22Rv1 (cell line): Measurements from ENCODE around the gene SYNE1.

Experiments used
- H3K27ac ChIP-seq: fragments of 450-650 bp; 2 replicates; pipeline ENCODE4 v1.5.1; 2017
- CTCF ChIP-seq: fragments of 450-650 bp; IDR thresholded peaks from 2 replicates; pipeline ENCODE4 v1.5.1; 2017; ENCODE audit warnings: mild to moderate bottlenecking
- ZFX ChIP-seq: fragments of 450-650 bp; IDR thresholded peaks from 2 replicates; pipeline ENCODE4 v1.6.1; 2017; ENCODE audit warnings: antibody characterized with exemption, borderline replicate concordance

The SYNE1 gene

GRCh38 chr6:152170313-152170701, 466.9 kb downstream of the SYNE1 start:
- TF ChIP-seq ZFX = no peak
- no peak for TF ChIP-seq CTCF
- no peak overlapping the region for H3K27ac ChIP-seq

- H3K27ac ChIP-seq = no peak overlapping the region
- TF ChIP-seq CTCF (no peak), ZFX (no peak)
Measured at GRCh38 chr6:152167641-152168603, 469.2 kb downstream of the SYNE1 start.

DNA sequence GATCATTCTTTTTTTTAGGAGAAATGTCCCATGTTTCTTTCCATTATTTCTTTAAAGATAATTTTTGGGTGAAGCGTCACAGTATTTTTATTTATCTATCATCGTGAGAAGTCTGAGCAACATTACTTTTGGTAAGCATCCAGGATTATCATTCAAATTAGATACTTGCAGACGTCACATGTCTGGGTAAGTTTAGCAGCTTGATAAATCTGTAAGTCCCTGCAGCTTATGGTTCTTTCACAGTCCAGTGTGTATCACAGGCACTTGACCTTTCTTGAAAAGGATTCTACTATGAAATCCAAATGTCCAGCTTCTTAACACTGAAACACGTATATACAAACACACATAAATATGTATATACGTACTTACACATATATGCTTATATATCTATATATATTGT, 470.3 kb downstream of the SYNE1 start:
- TF ChIP-seq ZFX (no peak), CTCF (no peak)

GRCh38 chr6:152166497-152166896, 470.7 kb downstream of the SYNE1 start:
- no peak for TF ChIP-seq ZFX
- no peak overlapping the region for H3K27ac ChIP-seq

More for the DNA sequence above, 470.3 kb downstream of the SYNE1 start:
- no peak overlapping the region for H3K27ac ChIP-seq

DNA sequence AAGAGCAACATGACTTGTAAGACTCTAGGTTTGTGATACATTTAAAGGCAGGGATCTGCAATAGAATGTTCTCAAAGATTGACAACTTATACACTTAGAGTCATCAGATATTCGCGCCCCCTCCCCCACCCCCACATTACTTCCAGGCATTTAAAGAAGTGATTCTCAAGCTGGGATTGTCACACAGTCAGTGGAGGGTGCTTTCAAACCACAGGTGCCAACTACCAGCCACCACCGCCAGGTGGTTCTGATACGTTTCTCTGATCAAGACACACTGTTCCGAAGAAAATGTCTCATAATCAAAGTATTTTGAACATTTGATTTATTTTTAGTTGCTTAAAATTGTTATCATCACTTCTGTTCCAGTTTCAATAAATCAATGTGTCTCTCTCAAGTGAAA, 472.2 kb downstream of the SYNE1 start:
- TF ChIP-seq CTCF (no peak), ZFX (no peak)
- no peak overlapping the region for H3K27ac ChIP-seq

GRCh38 chr6:152161501-152161900, 475.7 kb downstream of the SYNE1 start:
- H3K27ac ChIP-seq = no peak overlapping the region
- no peak for TF ChIP-seq CTCF
- TF ChIP-seq ZFX = no peak

DNA sequence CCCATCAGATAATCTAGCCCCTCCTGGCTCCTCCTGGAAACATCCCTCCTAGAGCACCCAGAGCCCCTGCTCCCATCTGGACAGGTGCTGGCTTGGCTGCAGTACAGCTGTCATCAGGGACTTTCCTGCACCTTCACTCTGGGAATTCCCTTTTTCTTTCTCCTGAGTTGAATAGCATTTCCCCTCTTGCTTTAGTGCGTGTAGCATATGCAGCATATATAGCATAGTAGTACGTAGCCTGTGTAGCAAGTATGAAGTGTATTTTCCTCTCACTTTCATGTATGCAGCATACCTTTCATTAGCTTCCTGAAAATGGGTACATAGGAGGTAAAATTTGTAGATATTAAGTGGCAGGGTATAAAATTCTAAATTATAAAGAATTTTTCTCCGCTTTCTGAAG, 476.8 kb downstream of the SYNE1 start:
- no peak overlapping the region for H3K27ac ChIP-seq
- TF ChIP-seq ZFX = no peak
- no peak for TF ChIP-seq CTCF

GRCh38 chr6:152155792-152156191, 481.4 kb downstream of the SYNE1 start:
- TF ChIP-seq ZFX (no peak), CTCF (no peak)

More at GRCh38 chr6:152155792-152156191, 481.4 kb downstream of the SYNE1 start:
- no peak overlapping the region for H3K27ac ChIP-seq
